AG20443 (cell line): Measurements from ENCODE around the gene FMNL2.

Experiments used
- DNase-seq: peaks from one replicate; pipeline ENCODE4 v3.0.0; 2012; ENCODE audit warnings: low spot score, mixed read lengths

Gene FMNL2

GRCh38 chr2:152649997-152650396 is 315.0 kb downstream of the FMNL2 start:
- DNase-seq = no peak

GRCh38 chr2:152650768-152651371 is 315.9 kb downstream of the FMNL2 start:
- no peak for DNase-seq

- no peak for DNase-seq
Observed at GRCh38 chr2:152651834-152652233, 316.9 kb downstream of the FMNL2 start.

- DNase-seq = no peak
Observed at GRCh38 chr2:152655880-152656279, 320.9 kb downstream of the FMNL2 start.

- no peak for DNase-seq
Observed at GRCh38 chr2:152657043-152657442, 322.1 kb downstream of the FMNL2 start.

- DNase-seq = no peak
Observed at GRCh38 chr2:152658221-152658620, 323.2 kb downstream of the FMNL2 start.

- DNase-seq = no peak
Observed at GRCh38 chr2:152661076-152661475, 326.1 kb downstream of the FMNL2 start.

GRCh38 chr2:152664725-152665124 is 329.8 kb downstream of the FMNL2 start:
- DNase-seq = no peak

- DNase-seq = no peak
Observed at GRCh38 chr2:152674334-152674733, 339.4 kb downstream of the FMNL2 start.

- no peak for DNase-seq
Observed at GRCh38 chr2:152676461-152676860, 341.5 kb downstream of the FMNL2 start.

GRCh38 chr2:152678808-152679207 is 343.8 kb downstream of the FMNL2 start:
- DNase-seq = no peak

GRCh38 chr2:152682663-152683062 is 347.7 kb downstream of the FMNL2 start:
- no peak for DNase-seq

GRCh38 chr2:152683400-152683799 is 348.4 kb downstream of the FMNL2 start:
- DNase-seq = no peak

- DNase-seq = no peak
Observed at GRCh38 chr2:152686321-152686720, 351.3 kb downstream of the FMNL2 start.

GRCh38 chr2:152693033-152693432 is 358.1 kb downstream of the FMNL2 start:
- no peak for DNase-seq

GRCh38 chr2:152694161-152694661 is 359.2 kb downstream of the FMNL2 start:
- DNase-seq = peak; percentile 24

GRCh38 chr2:152695763-152696162 is 360.8 kb downstream of the FMNL2 start:
- no peak for DNase-seq

GRCh38 chr2:152696476-152696875 is 361.5 kb downstream of the FMNL2 start:
- no peak for DNase-seq
